Measurements from ENCODE around the gene MRFAP1. TPM values are rescaled to one million over a fixed set of nuclear protein-coding genes. Genes with fewer than 3 reads are reported as not detected.
A peak's percentile ranks its signal among the peaks of the same experiment; 100 is the strongest.

Gene MRFAP1
- total RNA-seq, 2 experiments from 2014 or later = 172 to 181 TPM

- H3K4me3 ChIP-seq (ENCODE audit: low read length) = peak overlapping the region; percentile 10
- peaks cover 23% of the 10 kb centered on the region for H3K36me3 ChIP-seq (ENCODE audit: insufficient read depth, low read length)
- TF ChIP-seq CTCF (IDR thresholded peaks at IDR 0.05) = no peak
- Mint-ChIP-seq H3K27ac (peak overlapping the region; percentile 96), H3K36me3 (ENCODE audit: low read depth) (peaks cover 66% of the 10 kb centered on the region), H3K27me3 (no peaks in the 10 kb centered on the region), H3K4me3 (peak overlapping the region; percentile 97), H3K9me3 (no peaks in the 10 kb centered on the region), H3K4me1 (ENCODE audit: low read depth) (peaks cover 56% of the 10 kb centered on the region)
- H3K4me1 ChIP-seq (ENCODE audit: insufficient read depth, low read length) = peaks cover 59% of the 10 kb centered on the region
- no peak overlapping the region for H3K27ac ChIP-seq (ENCODE audit: low read depth in 1 of 2, low read length in 2 of 2)
- intact Hi-C loops (cut with DNase I, micrococcal nuclease) = loop anchor here in 1 of 2 experiments (10.0 kb wide), 1 partner anchor 108 kb away; the partner anchor contains the start of gene KIAA0232
- H3K27me3 ChIP-seq (ENCODE audit: control insufficient read depth in 1 of 2, insufficient read depth in 2 of 2, low read length in 2 of 2) = no peaks in the 10 kb centered on the region
- ATAC-seq (ENCODE audit: poor library complexity) (no peak), DNase-seq (peak in 1 of 14 experiments; percentile 20)
- ChIA-PET CTCF (interaction anchor here (2.4 to 4.1 kb wide), 3 partner anchors 19 to 41 kb away, joined by 24 to 74 read pairs (median 32); partner anchors contain the start of gene BLOC1S4), POLR2A (interaction anchor here (1.0 to 7.5 kb wide), 9 partner anchors 13 to 39 kb away, joined by 4 to 245 read pairs (median 163); partner anchors contain the start of genes BLOC1S4, MRFAP1, MRFAP1L1 and S100P)
- peaks cover 9 to 22% of the 10 kb centered on the region in 2 experiments for H3K9me3 ChIP-seq (ENCODE audit: control insufficient read depth in 1 of 2, insufficient read depth in 1 of 2, low read length in 2 of 2)
Observed at GRCh38 chr4:6676722-6677558, 36.5 kb downstream of the MRFAP1 start.

- H3K27me3 Mint-ChIP-seq = no peaks in the 10 kb centered on the region
- H3K36me3 Mint-ChIP-seq (ENCODE audit: low read depth) = peaks cover 42% of the 10 kb centered on the region
- no peak for TF ChIP-seq CTCF (IDR thresholded peaks at IDR 0.05)
- Histone ChIP-seq H3K27ac (ENCODE audit: low read depth in 1 of 2, low read length in 2 of 2) (no peak overlapping the region), H3K27me3 (ENCODE audit: control insufficient read depth in 1 of 2, insufficient read depth in 2 of 2, low read length in 2 of 2) (no peaks in the 10 kb centered on the region), H3K9me3 (ENCODE audit: control insufficient read depth in 1 of 2, insufficient read depth in 1 of 2, low read length in 2 of 2) (peaks cover 9 to 19% of the 10 kb centered on the region in 2 experiments), H3K4me1 (ENCODE audit: insufficient read depth, low read length) (peaks cover 50% of the 10 kb centered on the region), H3K36me3 (ENCODE audit: insufficient read depth, low read length) (peaks cover 18% of the 10 kb centered on the region), H3K4me3 (ENCODE audit: low read length) (no peak overlapping the region)
- ChIA-PET CTCF (no interaction called here), POLR2A (interaction anchor here (0.6 to 2.2 kb wide), 4 partner anchors 10 to 30 kb away, joined by 3 to 7 read pairs (median 4); no protein-coding TSS in a partner anchor)
- intact Hi-C loops (cut with DNase I, micrococcal nuclease) = no loop called here
- ATAC-seq (ENCODE audit: poor library complexity) (no peak), DNase-seq (no peak)
- H3K9me3 Mint-ChIP-seq = no peaks in the 10 kb centered on the region
- H3K4me3 Mint-ChIP-seq = no peak overlapping the region
- H3K27ac Mint-ChIP-seq = no peak overlapping the region
- peaks cover 36% of the 10 kb centered on the region for H3K4me1 Mint-ChIP-seq (ENCODE audit: low read depth)
Observed at GRCh38 chr4:6680372-6681034, 40.0 kb downstream of the MRFAP1 start.

GRCh38 chr4:6681191-6681590 lies 40.7 kb downstream of the MRFAP1 start:
- no peak for TF ChIP-seq CTCF (IDR thresholded peaks at IDR 0.05)
- H3K27ac ChIP-seq (ENCODE audit: low read depth in 1 of 2, low read length in 2 of 2) = no peak overlapping the region
- Mint-ChIP-seq H3K27ac (no peak overlapping the region), H3K36me3 (ENCODE audit: low read depth) (peaks cover 38% of the 10 kb centered on the region), H3K9me3 (no peaks in the 10 kb centered on the region), H3K4me3 (no peak overlapping the region), H3K27me3 (no peaks in the 10 kb centered on the region), H3K4me1 (ENCODE audit: low read depth) (peaks cover 32% of the 10 kb centered on the region)
- no peak overlapping the region for H3K4me3 ChIP-seq (ENCODE audit: low read length)
- POLR2A ChIA-PET = interaction anchor here (1.0 to 1.2 kb wide), 2 partner anchors 14 to 29 kb away, joined by 3 to 4 read pairs; no protein-coding TSS in a partner anchor
- intact Hi-C loops (cut with DNase I, micrococcal nuclease) = no loop called here
- H3K27me3 ChIP-seq (ENCODE audit: control insufficient read depth in 1 of 2, insufficient read depth in 2 of 2, low read length in 2 of 2) = no peaks in the 10 kb centered on the region
- H3K36me3 ChIP-seq (ENCODE audit: insufficient read depth, low read length) = peaks cover 11% of the 10 kb centered on the region
- CTCF ChIA-PET = no interaction called here
- peaks cover 9 to 19% of the 10 kb centered on the region in 2 experiments for H3K9me3 ChIP-seq (ENCODE audit: control insufficient read depth in 1 of 2, insufficient read depth in 1 of 2, low read length in 2 of 2)
- DNase-seq = no peak
- ATAC-seq (ENCODE audit: poor library complexity) = no peak
- H3K4me1 ChIP-seq (ENCODE audit: insufficient read depth, low read length) = peaks cover 49% of the 10 kb centered on the region

Measured in CD4-positive, alpha-beta T cell (primary cell).